G401.6 (cell line): ENCODE data around the gene MFRP.
A peak's percentile ranks its signal among the peaks of the same experiment; 100 is the strongest.

Source experiments
- FAIRE-seq: peaks from 2 replicates; lab custom pipeline; 2012; peaks lifted over from hg19 to GRCh38; lab: Jason Lieb, UNC

Gene MFRP

GRCh38 chr11:119357074-119357473 lies 10.6 kb upstream of the MFRP start:
- FAIRE-seq, result no peak

GRCh38 chr11:119356349-119357031 lies 10.0 kb upstream of the MFRP start:
- FAIRE-seq, result no peak

GRCh38 chr11:119355091-119355843 lies 8.8 kb upstream of the MFRP start:
- FAIRE-seq, result no peak

DNA sequence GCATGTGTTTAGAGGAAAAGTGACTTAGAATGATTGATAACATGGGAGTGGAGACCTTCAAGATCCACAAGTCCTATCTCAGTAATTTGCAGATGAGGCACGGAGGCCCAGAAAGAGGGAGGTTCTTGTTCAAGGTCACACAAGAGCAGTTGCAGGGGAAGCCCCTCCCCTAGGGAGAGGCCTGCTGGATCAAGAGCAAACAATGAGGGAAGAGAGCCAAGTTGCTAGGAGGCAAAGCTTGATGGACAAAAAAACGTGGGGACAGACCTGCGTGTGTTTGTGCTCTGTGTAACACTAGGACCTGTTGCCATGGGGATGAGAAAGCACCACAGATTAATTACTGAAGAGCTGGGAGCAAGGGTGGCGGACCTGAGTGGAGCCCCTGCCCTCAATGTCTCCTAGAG lies 6.4 kb upstream of the MFRP start:
- no peak for FAIRE-seq

DNA sequence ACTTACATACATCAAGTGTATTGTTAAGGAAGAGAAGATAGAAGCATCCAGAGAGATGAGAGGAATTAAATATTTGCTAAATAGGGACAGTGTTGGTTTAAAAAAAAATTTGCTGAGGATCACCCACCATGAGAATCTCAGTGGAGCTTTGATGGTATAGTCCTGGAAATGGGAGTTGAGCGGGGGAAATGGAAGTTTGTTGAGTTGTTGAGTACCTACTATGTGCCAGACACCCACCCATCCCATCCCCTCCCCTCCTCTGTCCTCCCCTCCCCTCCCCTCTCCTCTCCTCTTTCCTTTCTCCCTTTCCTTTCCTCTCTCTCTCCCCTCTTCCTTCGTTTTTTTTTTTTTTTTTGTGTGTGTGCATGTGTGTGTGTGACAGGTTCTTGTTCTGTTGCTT lies 4.7 kb upstream of the MFRP start:
- FAIRE-seq, result no peak

- FAIRE-seq, result no peak
These were observed 3.8 kb upstream of the MFRP start for GRCh38 chr11:119350302-119350701.

DNA sequence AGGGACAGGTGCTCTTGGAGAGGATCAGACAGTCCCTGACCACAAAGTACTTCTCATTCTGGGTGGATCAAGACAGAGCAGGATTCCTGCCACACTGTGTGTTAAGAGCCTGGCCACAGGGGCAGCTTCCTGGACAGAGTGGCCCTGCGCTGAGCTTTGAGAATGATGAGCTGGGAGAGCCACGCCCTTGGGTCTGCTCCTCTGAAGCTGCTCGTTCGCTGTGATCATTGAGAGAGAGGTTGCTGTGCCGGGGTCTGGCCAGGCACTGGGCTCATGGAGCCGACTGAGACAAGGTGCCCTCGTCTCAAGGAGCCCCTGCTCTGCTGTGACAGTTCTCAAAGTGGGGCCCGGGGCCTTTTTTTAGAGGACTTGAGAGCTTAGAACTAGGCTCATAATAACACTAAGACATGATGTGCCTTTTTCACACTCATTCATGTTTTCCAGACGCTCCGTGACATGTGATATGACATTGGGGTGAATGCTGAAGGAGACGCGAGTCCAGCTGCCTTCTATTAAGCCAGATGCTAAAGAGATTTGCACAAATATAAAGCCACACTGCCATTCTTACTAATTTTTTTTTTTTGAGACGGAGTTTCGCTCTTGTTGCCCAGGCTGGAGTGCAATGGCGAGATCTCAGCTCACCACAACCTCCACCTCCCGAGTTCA lies 1.6 kb upstream of the MFRP start:
- no peak for FAIRE-seq

DNA sequence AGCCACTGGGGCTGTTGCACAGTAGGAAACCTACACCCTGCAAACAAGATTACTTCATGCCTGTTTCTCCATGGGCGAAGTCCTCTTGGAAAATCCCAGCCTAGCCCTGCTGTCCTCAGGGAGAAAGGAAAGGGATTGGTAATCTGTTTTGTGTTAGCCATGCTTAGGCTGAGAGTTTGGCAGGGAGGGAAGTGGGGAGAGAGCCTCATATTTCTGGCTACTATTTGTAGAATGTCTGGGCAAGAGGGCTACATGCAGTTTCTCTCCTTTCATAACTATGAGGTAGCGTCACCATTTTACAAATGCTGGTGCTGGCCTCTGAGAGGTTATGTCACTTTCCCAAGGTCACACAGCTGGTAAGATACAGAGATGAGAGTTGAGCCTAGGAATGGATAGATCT lies 737 bp upstream of the MFRP start:
- no peak for FAIRE-seq

DNA sequence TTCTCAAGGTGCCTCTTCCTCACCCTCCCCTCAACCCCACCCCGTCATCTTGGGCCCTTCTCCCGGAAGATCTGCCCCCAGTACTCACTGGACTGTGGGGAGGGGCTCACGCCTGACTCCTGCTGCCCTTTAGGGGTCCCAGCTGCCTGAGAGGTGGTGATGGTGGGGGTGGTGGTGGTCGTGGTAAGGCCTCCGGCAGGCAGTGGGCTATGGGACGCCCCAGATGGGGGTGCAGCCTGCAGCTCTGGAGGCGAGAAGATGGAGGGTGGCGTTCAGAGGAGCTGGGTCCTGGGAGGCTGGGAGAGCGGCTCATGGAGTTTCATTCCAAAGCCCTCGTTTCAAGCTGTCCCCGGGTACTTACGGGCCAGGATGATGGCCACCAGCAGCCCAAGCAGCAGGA lies 820 bp downstream of the MFRP start:
- no peak for FAIRE-seq

DNA sequence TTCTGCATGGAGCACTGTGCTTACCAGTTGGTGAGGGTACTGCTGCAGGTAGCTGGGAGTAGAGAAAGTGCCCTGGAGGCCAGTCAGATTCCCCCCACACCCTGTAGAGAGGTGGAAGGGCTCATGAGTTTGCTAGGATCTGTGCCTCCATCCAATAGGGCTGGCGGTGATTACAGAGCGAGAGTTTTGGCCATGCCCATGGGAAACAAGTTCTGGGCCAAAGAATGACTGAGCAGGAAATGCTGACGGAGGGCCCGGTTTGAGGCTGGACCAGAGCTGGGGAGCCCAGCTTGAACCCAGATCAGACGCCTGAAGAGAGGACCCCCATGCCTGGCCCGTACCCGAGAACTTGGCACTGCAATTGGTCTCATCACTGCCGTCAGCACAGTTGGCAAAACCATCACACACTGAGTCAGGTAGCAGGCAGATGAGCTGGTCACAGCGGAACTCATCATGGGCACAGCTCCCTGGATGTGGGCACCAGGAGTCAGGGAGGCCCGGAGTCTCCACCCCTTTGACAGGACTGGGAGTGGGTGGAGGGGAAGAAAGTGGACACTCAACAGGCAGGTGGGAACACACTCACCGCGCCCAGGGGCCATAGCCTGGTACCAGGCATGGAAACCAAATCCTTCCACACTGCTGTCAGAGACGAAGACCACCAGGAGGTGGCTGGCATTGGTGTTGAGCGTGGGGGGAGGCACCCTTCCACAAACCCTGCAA lies 2.1 kb downstream of the MFRP start:
- no peak for FAIRE-seq

DNA sequence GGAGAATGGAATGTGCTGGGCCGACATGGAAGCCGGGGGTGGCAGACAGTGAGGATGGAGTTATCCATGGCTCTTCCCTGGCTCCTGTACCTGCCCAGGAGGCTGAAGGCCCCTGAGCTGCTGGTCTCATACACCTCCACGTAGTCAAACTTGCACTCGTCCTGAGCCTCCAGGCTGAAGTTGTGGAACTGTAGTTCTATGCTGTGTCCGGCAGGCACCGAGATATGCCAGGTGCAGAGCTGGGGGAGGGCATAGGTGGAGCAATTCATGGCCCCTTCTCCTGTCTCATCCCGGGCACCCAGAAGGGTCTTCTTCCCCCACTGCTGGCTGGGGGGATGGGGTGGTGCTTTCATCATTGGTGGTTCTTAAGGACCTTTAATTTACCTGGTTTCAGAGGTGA lies 2.8 kb downstream of the MFRP start:
- FAIRE-seq, result no peak

DNA sequence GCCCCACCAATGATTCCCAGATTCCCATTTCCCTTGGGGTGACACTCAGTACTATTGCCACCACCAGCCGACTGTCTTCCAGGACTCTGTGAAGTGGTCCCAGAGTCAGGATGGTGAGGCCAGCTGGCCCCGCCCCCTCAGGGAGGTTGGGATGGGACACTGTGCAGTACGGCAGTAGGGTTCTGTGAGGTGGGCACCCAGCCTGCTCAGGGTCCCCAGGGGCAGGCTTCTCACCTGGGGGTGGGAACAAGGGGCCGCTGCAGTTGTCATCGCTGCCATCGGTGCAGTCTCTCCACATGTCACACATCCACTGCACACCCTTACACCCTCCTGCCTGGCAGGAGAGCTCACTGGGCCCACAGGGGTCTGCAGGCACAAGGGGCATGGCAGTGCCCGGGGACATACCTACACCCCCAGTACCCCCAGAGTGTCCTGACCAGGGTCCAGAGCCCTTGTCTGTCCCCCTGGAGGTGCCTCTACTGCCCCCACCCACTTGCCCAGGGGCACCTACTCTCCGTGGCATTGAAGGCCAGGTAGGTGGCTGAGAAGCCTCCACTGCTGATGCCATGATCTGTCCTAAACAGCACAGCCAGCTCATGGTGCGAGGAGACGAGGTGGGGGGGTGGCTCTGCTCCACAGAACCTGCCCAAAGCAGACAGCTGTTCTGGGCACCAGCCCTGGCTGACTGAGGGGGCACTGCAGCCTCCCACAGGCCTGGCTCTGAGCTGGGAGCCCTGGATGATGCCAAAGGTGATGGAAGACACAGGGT lies 4.0 kb downstream of the MFRP start:
- FAIRE-seq, result no peak

- FAIRE-seq, result no peak
These were observed 4.5 kb downstream of the MFRP start for GRCh38 chr11:119342023-119342300.

GRCh38 chr11:119341222-119342022 lies 5.1 kb downstream of the MFRP start:
- no peak for FAIRE-seq

DNA sequence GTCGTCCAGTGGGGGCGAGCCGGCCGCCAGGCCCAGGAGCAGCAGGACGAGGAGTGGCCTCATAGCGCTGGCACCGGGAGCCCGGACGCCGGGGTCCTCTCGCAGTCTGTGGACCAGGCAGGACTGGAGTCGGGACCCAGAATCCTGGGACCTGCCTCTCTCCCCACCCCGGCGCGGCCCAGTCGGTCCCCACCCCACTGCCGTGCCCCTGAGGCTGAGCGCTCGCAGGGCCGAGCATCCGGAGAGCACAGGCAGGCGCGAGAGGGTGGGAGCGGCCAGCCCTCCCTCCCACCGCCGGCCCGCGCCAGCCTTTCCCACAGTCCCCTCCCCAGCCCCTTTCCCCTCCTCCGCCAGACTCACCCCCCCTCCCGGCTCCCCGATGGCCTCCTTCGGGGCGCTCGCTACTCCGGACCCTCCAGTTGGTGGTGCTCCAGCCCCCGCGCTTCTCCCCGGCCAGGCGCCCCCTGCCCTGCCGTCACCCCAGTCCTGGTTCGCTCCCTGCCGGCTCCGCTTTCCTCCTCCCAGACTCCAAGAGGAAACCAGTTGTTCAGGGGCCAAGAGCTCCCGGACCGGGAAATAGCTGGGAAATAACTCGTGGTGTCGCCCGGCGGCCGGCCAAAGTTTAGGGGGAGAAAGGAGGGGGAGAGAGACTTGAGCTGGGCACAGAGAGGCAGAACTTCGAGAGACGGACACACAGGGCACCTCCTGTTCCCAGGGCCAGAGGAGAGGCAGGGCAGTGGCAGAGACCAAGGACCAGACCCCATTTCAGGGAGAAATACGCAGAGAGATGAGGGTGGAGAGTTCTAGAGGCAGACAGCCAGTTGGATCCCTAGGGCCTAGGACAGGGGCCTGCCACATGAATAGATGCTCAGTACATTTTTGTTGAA lies 5.9 kb downstream of the MFRP start, which contains the start of gene C1QTNF5:
Gene C1QTNF5 (minus strand): TSS at position 549 of the 887 bp plus-strand sequence. CDS start 486 bp downstream, at position 63.
- no peak for FAIRE-seq

GRCh38 chr11:119339589-119340334 lies 6.7 kb downstream of the MFRP start:
- FAIRE-seq, result no peak

DNA sequence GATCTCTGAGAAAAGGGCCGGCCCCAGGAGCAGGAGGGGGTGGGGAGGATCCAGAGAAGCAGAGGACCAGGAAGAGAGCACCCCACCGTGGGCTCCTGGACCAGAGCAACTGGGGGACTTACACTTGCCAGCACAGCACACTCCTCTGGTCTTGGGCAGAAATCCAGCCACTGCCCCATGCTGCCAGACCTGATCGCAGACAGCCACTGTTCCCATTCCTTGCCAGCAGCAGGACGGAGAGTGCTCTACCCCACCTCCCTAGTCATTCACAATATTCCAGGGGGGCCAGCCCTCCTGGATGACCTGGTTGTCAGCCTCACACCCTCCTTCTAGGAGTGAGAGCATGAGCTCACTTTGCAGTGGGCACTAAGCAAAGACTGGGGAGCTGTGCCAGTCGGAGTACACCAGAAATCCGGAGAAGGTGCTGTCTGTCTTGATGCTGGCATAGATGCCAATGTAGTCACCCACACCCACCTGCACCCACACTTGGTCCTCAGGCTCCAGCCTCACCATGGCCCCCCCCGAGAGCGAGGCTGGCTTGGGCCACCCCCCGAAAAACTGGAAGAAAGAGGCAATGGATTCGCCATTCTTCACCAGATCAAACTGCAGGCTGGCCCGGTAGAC lies 7.4 kb downstream of the MFRP start:
- no peak for FAIRE-seq

DNA sequence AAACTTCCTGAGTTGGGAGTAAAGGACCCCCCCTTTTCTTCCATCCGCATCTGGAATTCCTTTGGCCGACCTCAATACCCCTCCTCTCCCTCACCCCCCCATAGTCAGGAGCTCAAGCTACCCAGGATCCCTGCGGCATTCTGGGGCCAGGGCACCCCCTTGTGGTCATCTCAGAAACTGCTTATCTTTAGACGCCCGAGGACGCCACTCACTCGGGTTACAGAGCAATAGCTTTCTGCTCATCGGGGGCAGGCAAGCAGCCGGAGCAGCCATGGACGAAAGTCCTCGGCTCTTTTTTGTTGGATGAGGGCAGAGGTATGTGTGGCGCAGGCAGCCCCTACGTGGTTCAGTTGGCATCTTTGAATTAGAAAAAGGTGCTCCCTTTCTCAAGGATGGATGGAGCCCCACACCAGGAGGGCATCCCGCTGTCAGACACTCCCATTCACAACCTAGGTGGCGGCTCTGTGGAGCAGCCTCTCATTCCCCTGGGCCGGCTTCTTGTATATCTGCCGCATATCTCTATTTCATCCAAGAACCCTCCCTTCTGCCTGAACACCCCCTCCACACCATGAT lies 8.1 kb downstream of the MFRP start:
- peak; percentile 92 for FAIRE-seq
